Panc1 (cell line): ENCODE data around the gene CATSPERZ. TPM values are rescaled to one million over a fixed set of nuclear protein-coding genes. Genes with fewer than 3 reads are reported as not detected.

Experiments
- ATAC-seq: fragments of 200-7000 bp; cut with Tn5 transposase; 2 replicates; pipeline ENCODE4 v1.9.1; 2020; ENCODE audit warnings: mild to moderate bottlenecking, moderate library complexity
- BruUV-seq: library from RNA; stranded (reverse); fragments of 400-500 nt; replicated peaks from 2 replicates; lab custom pipeline; 2021; lab: Mats Ljungman, UMichigan
- CTCF ChIA-PET: fragments of 300-600 bp; sonication (Branson Sonifier 250); formaldehyde crosslinking; loops from one replicate; lab custom pipeline; 2022; ENCODE audit warnings: antibody characterized with exemption; lab: Charles Lee
- POLR2A ChIA-PET: fragments of 300-600 bp; sonication (Branson Sonifier 250); formaldehyde crosslinking; loops from one replicate; lab custom pipeline; 2022; ENCODE audit warnings: antibody characterized with exemption; lab: Charles Lee
- DNase-seq: peaks from one replicate; pipeline ENCODE4 v3.0.0-alpha.2; 2010; ENCODE audit warnings: low read depth, low spot score
- H3K27ac ChIP-seq: 2 replicates; pipeline ENCODE4 v1.5.1; 2011; ENCODE audit warnings: mild to moderate bottlenecking, low read length, inconsistent platforms
- H3K27me3 ChIP-seq: fragments of 200-500 bp; sonication (Bioruptor generic); 2 replicates; pipeline ENCODE4 v1.6.0; 2014; ENCODE audit warnings: low read length, inconsistent platforms; ENCODE audit not compliant: control insufficient read depth, insufficient read depth
- H3K36me3 ChIP-seq: fragments of 200-500 bp; sonication (Bioruptor generic); 2 replicates; pipeline ENCODE4 v1.5.1; 2014; ENCODE audit warnings: inconsistent platforms, mild to moderate bottlenecking, low read length, moderate library complexity; ENCODE audit not compliant: control insufficient read depth, insufficient read depth
- H3K4me1 ChIP-seq: 2 replicates; pipeline ENCODE4 v1.5.1; 2011; ENCODE audit warnings: inconsistent platforms, mild to moderate bottlenecking, low read length, moderate library complexity; ENCODE audit not compliant: control insufficient read depth, insufficient read depth
- H3K4me3 ChIP-seq, 2 experiments: 2 replicates each; pipeline ENCODE4 v1.5.1; 2011 to 2012; ENCODE audit warnings: low read depth in 2 of 2, low read length in 2 of 2, mild to moderate bottlenecking in 2 of 2, inconsistent platforms in 1 of 2, moderate library complexity in 1 of 2
- H3K9me3 ChIP-seq: fragments of 200-500 bp; sonication (Bioruptor generic); 2 replicates; pipeline ENCODE4 v1.5.1; 2014; ENCODE audit warnings: low read depth, mild to moderate bottlenecking, inconsistent platforms, low read length, moderate library complexity; ENCODE audit not compliant: control insufficient read depth, insufficient read depth
- CTCF ChIP-seq: fragments of 450-650 bp; IDR thresholded peaks from 2 replicates; pipeline ENCODE4 v1.5.1; 2017; ENCODE audit warnings: mild to moderate bottlenecking
- POLR2AphosphoS5 ChIP-seq: IDR thresholded peaks from 2 replicates; pipeline ENCODE4 v1.6.1; 2012; ENCODE audit warnings: mild to moderate bottlenecking, low read depth, low read length, moderate library complexity
- REST ChIP-seq, 2 experiments: IDR thresholded peaks; 2 replicates each; pipeline ENCODE4 v1.6.1; 2011 to 2012; ENCODE audit warnings: low read depth in 2 of 2, control low read depth in 1 of 2, low read length in 1 of 2, mild to moderate bottlenecking in 1 of 2, moderate library complexity in 1 of 2; ENCODE audit not compliant: insufficient read depth in 1 of 2
- SIN3A ChIP-seq: IDR thresholded peaks from 2 replicates; pipeline ENCODE4 v1.6.1; 2012; ENCODE audit warnings: low read depth, mild to moderate bottlenecking, low read length, moderate library complexity, borderline replicate concordance; ENCODE audit not compliant: insufficient read depth
- TCF7L2 ChIP-seq: IDR thresholded peaks from 2 replicates; pipeline ENCODE4 v1.6.1; 2011; ENCODE audit warnings: mild to moderate bottlenecking, low read depth, low read length, inconsistent platforms
- in situ Hi-C: cut with HindIII; loops from 2 replicates; pipeline ENCODE4 v1.10.0; 2016; ENCODE audit warnings: low sequenced_read_pairs, low pct_unique_long_range_greater_than_20kb
- intact Hi-C: fragments of 100-400 bp; cut with micrococcal nuclease; formaldehyde crosslinking; loops from one replicate; pipeline ENCODE4 v1.10.0; 2022; ENCODE audit not compliant: unreplicated experiment
- total RNA-seq: library from RNA; stranded (reverse); gene quantifications from one replicate; pipeline ENCODE4 v1.2.1, GENCODE V29; 2021; ENCODE audit not compliant: unreplicated experiment

CATSPERZ gene
- total RNA-seq, 1 experiment from 2014 or later, result 0.64 TPM

GRCh38 chr11:64263021-64263946, 36.9 kb upstream of the CATSPERZ start:
- Histone ChIP-seq H3K4me1 (peaks cover 6% of the 10 kb centered on the region), H3K4me3 (no peak overlapping the region), H3K27ac (no peak overlapping the region), H3K36me3 (no peaks in the 10 kb centered on the region), H3K27me3 (no peaks in the 10 kb centered on the region), H3K9me3 (no peaks in the 10 kb centered on the region)
- BruUV-seq, result no TSS peak
- TF ChIP-seq REST (IDR thresholded peaks at IDR 0.05; ENCODE audit: insufficient read depth in 1 of 2, low read depth in 2 of 2, low read length in 1 of 2), result no peak
- no peak for TF ChIP-seq POLR2AphosphoS5
- TF ChIP-seq TCF7L2, result no peak
- no peak for TF ChIP-seq CTCF
- TF ChIP-seq SIN3A, result no peak
- in situ Hi-C loops (no loop called here), intact Hi-C loops (no loop called here)
- CTCF ChIA-PET, result interaction anchor here (0.6 kb wide), 1 partner anchor 11 kb away, joined by 5 read pairs; no protein-coding TSS in a partner anchor
- ATAC-seq (no peak), DNase-seq (no peak)
- POLR2A ChIA-PET, result interaction anchor here (0.6 kb wide), 1 partner anchor 14 kb away, joined by 3 read pairs; no protein-coding TSS in a partner anchor

- no TSS peak for BruUV-seq
- H3K27me3 ChIP-seq, result no peaks in the 10 kb centered on the region
- in situ Hi-C loops (no loop called here), intact Hi-C loops (no loop called here)
- DNase-seq, result no peak
- CTCF ChIA-PET, result no interaction called here
- POLR2A ChIA-PET, result interaction anchor here (0.6 kb wide), 2 partner anchors 13 to 1032 kb away, joined by 3 to 9 read pairs; no protein-coding TSS in a partner anchor
- ATAC-seq, result no peak
- no peaks in the 10 kb centered on the region for H3K36me3 ChIP-seq
- no peak overlapping the region for H3K27ac ChIP-seq
- TF ChIP-seq CTCF, result no peak
- TF ChIP-seq SIN3A, result no peak
- TF ChIP-seq REST (IDR thresholded peaks at IDR 0.05; ENCODE audit: insufficient read depth in 1 of 2, low read depth in 2 of 2, low read length in 1 of 2), result no peak
- TF ChIP-seq POLR2AphosphoS5, result no peak
- TF ChIP-seq TCF7L2, result no peak
- H3K4me1 ChIP-seq, result peaks cover 13% of the 10 kb centered on the region
- H3K4me3 ChIP-seq, result no peak overlapping the region
- H3K9me3 ChIP-seq, result no peaks in the 10 kb centered on the region
Measured at GRCh38 chr11:64263947-64264317, 36.2 kb upstream of the CATSPERZ start.
